HEK293T (cell line): ENCODE results near the gene L3MBTL4.

Experiments
- CTCF ChIA-PET: fragments of 350-600 bp; formaldehyde crosslinking; extraction: SDS; loops from one replicate; lab custom pipeline; 2021; ENCODE audit warnings: antibody characterized with exemption, inconsistent platforms; lab: Yijun Ruan, JAX
- POLR2A ChIA-PET: fragments of 350-600 bp; formaldehyde crosslinking; extraction: SDS; loops from one replicate; lab custom pipeline; 2020; ENCODE audit warnings: antibody characterized with exemption, inconsistent platforms; lab: Yijun Ruan, JAX
- DNase-seq: peaks from one replicate; pipeline ENCODE4 v3.0.0; 2012; ENCODE audit warnings: mixed read lengths; ENCODE audit errors: extremely low spot score
- ARNT ChIP-seq: fragments of 450-650 bp; IDR thresholded peaks from 2 replicates; pipeline ENCODE4 v1.6.1; 2017; ENCODE audit warnings: mild to moderate bottlenecking
- BHLHE40 ChIP-seq: fragments of 450-650 bp; IDR thresholded peaks from 2 replicates; pipeline ENCODE4 v1.6.1; 2016; ENCODE audit warnings: mild to moderate bottlenecking, moderate library complexity, borderline replicate concordance
- CTBP1 ChIP-seq: fragments of 450-650 bp; IDR thresholded peaks from 2 replicates; pipeline ENCODE4 v1.6.1; 2016; ENCODE audit warnings: borderline replicate concordance
- ELF4 ChIP-seq: fragments of 450-650 bp; IDR thresholded peaks from 2 replicates; pipeline ENCODE4 v1.6.1; 2017; ENCODE audit warnings: antibody characterized with exemption
- FOXA1 ChIP-seq: fragments of 450-650 bp; IDR thresholded peaks from 2 replicates; pipeline ENCODE4 v1.6.1; 2016; ENCODE audit warnings: mild to moderate bottlenecking
- FOXK2 ChIP-seq: fragments of 450-650 bp; IDR thresholded peaks from 2 replicates; pipeline ENCODE4 v1.6.1; 2016; ENCODE audit warnings: mild to moderate bottlenecking
- FOXM1 ChIP-seq: fragments of 450-650 bp; IDR thresholded peaks from 2 replicates; pipeline ENCODE4 v1.6.1; 2017; ENCODE audit warnings: mild to moderate bottlenecking, borderline replicate concordance
- HDGF ChIP-seq: fragments of 450-650 bp; IDR thresholded peaks from 2 replicates; pipeline ENCODE4 v1.6.1; 2017; ENCODE audit warnings: antibody characterized with exemption, borderline replicate concordance
- L3MBTL2 ChIP-seq: fragments of 450-650 bp; conservative IDR thresholded peaks from 2 replicates; pipeline ENCODE4 v1.6.1; 2016; ENCODE audit warnings: mild to moderate bottlenecking
- LEF1 ChIP-seq: fragments of 450-650 bp; IDR thresholded peaks from 2 replicates; pipeline ENCODE4 v1.6.1; 2017; ENCODE audit warnings: mild to moderate bottlenecking, borderline replicate concordance
- NFRKB ChIP-seq: fragments of 450-650 bp; IDR thresholded peaks from 2 replicates; pipeline ENCODE4 v1.6.1; 2016; ENCODE audit warnings: mild to moderate bottlenecking, moderate library complexity
- SP1 ChIP-seq: fragments of 450-650 bp; IDR thresholded peaks from 2 replicates; pipeline ENCODE4 v1.6.1; 2017
- SUZ12 ChIP-seq: fragments of 450-650 bp; IDR thresholded peaks from 2 replicates; pipeline ENCODE4 v1.6.1; 2016; ENCODE audit warnings: mild to moderate bottlenecking
- TARDBP ChIP-seq: fragments of 450-650 bp; IDR thresholded peaks from 2 replicates; pipeline ENCODE4 v1.6.1; 2016
- ZNF384 ChIP-seq: fragments of 450-650 bp; IDR thresholded peaks from 2 replicates; pipeline ENCODE4 v1.6.1; 2016
- TF ChIP-seq, protein P1 (sequence below): fragments of 450-650 bp; IDR thresholded peaks from 2 replicates; pipeline ENCODE4 v1.6.1; 2016

The L3MBTL4 gene

DNA sequence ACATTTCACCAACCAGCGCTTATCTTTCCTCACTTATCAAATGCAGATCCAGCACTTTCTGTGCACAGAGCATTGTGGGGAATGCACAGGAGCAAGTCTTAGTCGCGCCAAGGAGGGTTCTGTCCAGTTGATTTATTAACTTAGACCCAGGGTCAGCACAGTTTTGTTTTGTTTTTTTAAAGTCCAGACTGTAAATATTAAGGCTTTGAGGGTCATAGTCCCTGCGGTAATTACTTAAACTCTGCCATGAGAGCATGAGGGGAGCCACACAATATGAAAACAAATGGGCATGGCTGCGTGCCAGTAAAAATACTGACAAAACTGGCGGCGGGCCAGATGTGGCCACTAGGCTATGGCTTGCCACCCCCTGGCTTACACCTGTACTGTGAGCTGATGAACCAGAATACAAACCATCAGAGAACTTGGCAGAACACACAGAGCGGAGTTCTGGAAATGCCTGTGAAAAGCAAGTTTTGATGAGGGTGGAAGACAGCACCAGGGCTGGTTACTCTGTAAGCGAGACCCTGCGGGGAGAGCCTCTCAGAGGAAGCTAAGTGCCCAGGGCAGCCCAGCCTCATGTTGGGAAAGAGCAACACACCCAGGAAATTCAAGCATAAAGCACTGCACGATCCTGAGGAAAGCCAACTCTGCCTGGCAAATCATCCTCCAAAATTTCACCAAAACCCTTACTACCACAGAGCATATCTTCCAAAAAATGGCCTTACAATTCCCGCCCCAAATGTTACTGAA is 43.6 kb downstream of the L3MBTL4 start:
- no peak for DNase-seq
- CTCF ChIA-PET, result no interaction called here
- POLR2A ChIA-PET, result no interaction called here
- no peak for TF ChIP-seq CTBP1
- no peak for TF ChIP-seq BHLHE40
- TF ChIP-seq FOXK2, result no peak
- TF ChIP-seq LEF1, result no peak
- no peak for TF ChIP-seq SUZ12
- TF ChIP-seq, protein P1, sequence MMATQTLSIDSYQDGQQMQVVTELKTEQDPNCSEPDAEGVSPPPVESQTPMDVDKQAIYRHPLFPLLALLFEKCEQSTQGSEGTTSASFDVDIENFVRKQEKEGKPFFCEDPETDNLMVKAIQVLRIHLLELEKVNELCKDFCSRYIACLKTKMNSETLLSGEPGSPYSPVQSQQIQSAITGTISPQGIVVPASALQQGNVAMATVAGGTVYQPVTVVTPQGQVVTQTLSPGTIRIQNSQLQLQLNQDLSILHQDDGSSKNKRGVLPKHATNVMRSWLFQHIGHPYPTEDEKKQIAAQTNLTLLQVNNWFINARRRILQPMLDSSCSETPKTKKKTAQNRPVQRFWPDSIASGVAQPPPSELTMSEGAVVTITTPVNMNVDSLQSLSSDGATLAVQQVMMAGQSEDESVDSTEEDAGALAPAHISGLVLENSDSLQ, result peak; percentile 59
- no peak for TF ChIP-seq FOXM1
- TF ChIP-seq FOXA1, result no peak
- no peak for TF ChIP-seq HDGF

DNA sequence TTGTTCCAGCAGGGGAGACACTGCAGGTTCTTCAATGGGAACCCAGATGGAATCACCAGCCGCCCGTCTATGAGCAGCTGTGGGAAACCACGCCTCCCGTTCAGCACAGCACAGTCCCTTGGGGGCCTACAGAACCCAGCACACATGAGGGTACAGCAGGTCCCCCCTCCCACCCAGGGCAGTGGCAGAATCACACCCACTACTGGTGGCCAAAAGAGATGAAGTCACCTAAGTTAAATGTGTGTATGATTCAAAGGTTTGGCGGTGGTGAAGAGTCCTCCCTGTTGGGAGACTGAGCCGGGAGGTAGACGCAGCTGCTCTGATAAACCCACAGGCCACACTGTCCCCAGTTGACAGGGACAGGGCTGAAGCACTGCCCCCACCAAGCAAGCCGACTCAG is 44.3 kb downstream of the L3MBTL4 start:
- peak; percentile 13 for DNase-seq

DNA sequence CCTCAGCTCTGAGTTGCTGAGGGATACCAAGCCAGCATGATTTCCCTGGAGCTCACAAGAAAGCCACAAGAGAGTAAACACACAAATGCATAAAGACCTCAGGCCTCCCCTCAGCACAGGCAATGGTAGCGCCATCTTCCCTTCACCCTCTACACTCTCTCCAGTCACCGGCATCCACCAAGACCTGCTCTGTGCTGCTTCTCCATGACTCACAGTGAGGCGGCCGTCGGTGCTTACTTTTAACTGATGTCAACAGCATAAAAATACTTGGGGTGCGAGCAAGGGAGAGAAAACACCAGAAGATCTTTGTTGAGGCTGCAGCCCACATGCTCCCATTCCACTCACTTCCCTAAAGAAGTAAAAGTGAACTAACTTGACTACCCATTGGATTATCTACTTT is 46.7 kb downstream of the L3MBTL4 start:
- ChIA-PET CTCF (no interaction called here), POLR2A (no interaction called here)
- DNase-seq, result no peak
- TF ChIP-seq ZNF384, result no peak
- TF ChIP-seq BHLHE40, result no peak
- no peak for TF ChIP-seq FOXA1
- TF ChIP-seq CTBP1, result no peak
- no peak for TF ChIP-seq ELF4
- TF ChIP-seq HDGF, result no peak
- no peak for TF ChIP-seq LEF1
- TF ChIP-seq SUZ12, result no peak
- TF ChIP-seq FOXM1, result no peak
- TF ChIP-seq SP1, result no peak
- no peak for TF ChIP-seq TARDBP
- no peak for TF ChIP-seq NFRKB
- TF ChIP-seq, protein P1, result no peak
- no peak for TF ChIP-seq L3MBTL2
- TF ChIP-seq FOXK2, result no peak
- no peak for TF ChIP-seq ARNT

More for the DNA sequence above, 44.3 kb downstream of the L3MBTL4 start:
- TF ChIP-seq CTBP1 (no peak), FOXK2 (no peak), FOXM1 (no peak), ZNF384 (no peak), FOXA1 (no peak), LEF1 (no peak), HDGF (no peak), ELF4 (no peak), NFRKB (no peak), SUZ12 (no peak), TARDBP (no peak), ARNT (no peak), SP1 (no peak)
- TF ChIP-seq, protein P1, result no peak
- ChIA-PET CTCF (no interaction called here), POLR2A (no interaction called here)

DNA sequence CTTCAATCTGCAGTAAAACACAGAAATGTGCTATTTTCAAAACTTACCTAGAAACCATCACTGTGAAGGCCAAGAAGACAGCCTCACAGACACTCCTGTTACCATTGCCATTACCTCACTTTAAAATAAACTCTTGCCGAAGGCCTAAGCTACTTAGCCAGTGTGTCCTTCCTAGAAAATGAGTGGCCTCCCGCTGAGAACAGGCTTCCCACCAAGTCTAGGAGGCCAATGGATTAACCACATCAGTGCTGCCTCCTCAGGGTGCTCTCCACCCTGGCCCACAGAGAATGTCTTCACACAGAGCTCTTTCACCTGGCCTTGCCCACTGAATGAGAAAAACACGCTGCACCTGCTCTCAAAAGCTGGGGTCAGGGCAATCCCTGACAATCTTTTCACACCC is 47.5 kb downstream of the L3MBTL4 start:
- no peak for DNase-seq
- TF ChIP-seq FOXM1 (no peak), HDGF (no peak), TARDBP (no peak), ZNF384 (no peak), ARNT (no peak), FOXK2 (no peak), CTBP1 (no peak), SP1 (no peak), SUZ12 (no peak), ELF4 (no peak), BHLHE40 (no peak), NFRKB (no peak), L3MBTL2 (no peak), LEF1 (no peak), FOXA1 (no peak)
- TF ChIP-seq, protein P1, result no peak
- ChIA-PET CTCF (interaction anchor here (0.9 kb wide), 1 partner anchor 10 kb away, joined by 3 read pairs; no protein-coding TSS in a partner anchor), POLR2A (no interaction called here)

DNA sequence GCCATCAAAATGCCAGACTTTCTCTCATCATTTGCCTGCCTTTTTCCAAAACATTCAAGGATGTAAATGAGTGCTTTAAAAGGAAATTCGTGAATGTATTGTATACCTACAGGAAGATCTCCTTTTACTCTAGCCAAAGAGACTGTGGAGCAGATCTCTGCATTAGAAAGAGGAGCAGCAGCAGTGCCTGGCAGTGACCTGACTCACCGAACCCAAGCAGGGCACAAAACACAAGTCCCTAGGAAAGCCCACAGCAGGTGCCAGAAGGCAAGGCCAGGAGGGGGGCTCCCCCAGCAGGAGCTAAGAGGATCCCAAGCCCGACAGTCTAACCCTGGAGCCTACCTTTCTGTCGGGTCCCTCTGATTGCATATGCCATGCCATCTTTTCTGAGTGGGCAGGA is 47.9 kb downstream of the L3MBTL4 start:
- DNase-seq, result no peak
- POLR2A ChIA-PET, result no interaction called here
- TF ChIP-seq SP1, result no peak
- CTCF ChIA-PET, result interaction anchor here (0.9 kb wide), 1 partner anchor 10 kb away, joined by 3 read pairs; no protein-coding TSS in a partner anchor

DNA sequence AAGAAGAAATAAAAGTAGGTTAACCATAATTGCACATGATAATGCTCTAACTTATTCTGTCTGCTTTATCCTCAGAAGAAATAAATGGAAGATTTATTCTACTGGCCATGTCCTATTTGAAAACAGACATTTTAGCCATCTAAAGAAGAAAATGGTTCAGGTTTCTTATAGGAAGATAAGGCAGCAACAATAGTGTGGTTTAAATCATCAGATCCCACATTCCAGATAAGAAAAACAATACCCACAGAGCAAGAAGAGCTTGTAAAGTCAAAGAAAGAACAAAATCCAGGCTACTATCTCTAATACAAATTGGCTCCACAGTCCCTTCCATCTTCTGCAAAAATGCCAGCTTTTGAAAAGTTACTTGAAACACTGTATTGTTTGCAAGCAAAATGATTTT is 49.3 kb downstream of the L3MBTL4 start:
- CTCF ChIA-PET, result no interaction called here
- POLR2A ChIA-PET, result no interaction called here
- TF ChIP-seq ARNT (no peak), LEF1 (no peak), TARDBP (no peak), ELF4 (no peak), BHLHE40 (no peak), FOXM1 (no peak), ZNF384 (no peak)
- TF ChIP-seq, protein P1, result no peak
- no peak for DNase-seq
